Mesenchymal stem cell (in vitro differentiated cells and primary cell): ENCODE data around the gene TRHDE.

Experiments used
- DNase-seq: peaks from one replicate; pipeline ENCODE4 v3.0.0-alpha.2; 2013
- H2AFZ ChIP-seq: one replicate; pipeline ENCODE4 v1.6.1; 2013; ENCODE audit warnings: low read depth, mild to moderate bottlenecking, control low read depth, inconsistent platforms, low read length, moderate library complexity
- H2AK5ac ChIP-seq: 2 replicates; pipeline ENCODE4 v1.6.1; 2013; ENCODE audit warnings: low read length, moderate library complexity, mild to moderate bottlenecking, inconsistent platforms; ENCODE audit not compliant: severe bottlenecking
- H2BK120ac ChIP-seq: one replicate; pipeline ENCODE4 v1.6.1; 2013; ENCODE audit warnings: low read depth, mild to moderate bottlenecking, inconsistent platforms, low read length, moderate library complexity
- H2BK12ac ChIP-seq, 2 experiments: one replicate each; pipeline ENCODE4 v1.6.1; 2013; ENCODE audit warnings: inconsistent platforms in 2 of 2, low read length in 2 of 2, mild to moderate bottlenecking in 2 of 2, moderate library complexity in 2 of 2, control low read depth in 1 of 2
- H2BK15ac ChIP-seq: one replicate; pipeline ENCODE4 v1.6.1; 2013; ENCODE audit warnings: mild to moderate bottlenecking, low read depth, inconsistent platforms; ENCODE audit not compliant: poor library complexity, severe bottlenecking
- H2BK5ac ChIP-seq: 2 replicates; pipeline ENCODE4 v1.6.1; 2013; ENCODE audit warnings: low read depth, mild to moderate bottlenecking, low read length, control low read depth, inconsistent platforms; ENCODE audit not compliant: poor library complexity, severe bottlenecking
- H3K14ac ChIP-seq, 2 experiments: one replicate each; pipeline ENCODE4 v1.6.1; 2013; ENCODE audit warnings: inconsistent platforms in 2 of 2, low read length in 2 of 2, control low read depth in 1 of 2, mild to moderate bottlenecking in 1 of 2, moderate library complexity in 1 of 2
- H3K18ac ChIP-seq, 2 experiments: one replicate each; pipeline ENCODE4 v1.6.1; 2013; ENCODE audit warnings: inconsistent platforms in 2 of 2, low read length in 2 of 2, control low read depth in 1 of 2, low read depth in 1 of 2, mild to moderate bottlenecking in 1 of 2
- H3K23ac ChIP-seq, 2 experiments: one replicate each; pipeline ENCODE4 v1.6.1; 2013; ENCODE audit warnings: inconsistent platforms in 2 of 2, low read length in 2 of 2, mild to moderate bottlenecking in 2 of 2, moderate library complexity in 2 of 2, control low read depth in 1 of 2
- H3K27ac ChIP-seq: 2 replicates; pipeline ENCODE4 v1.5.1; 2013; ENCODE audit warnings: mild to moderate bottlenecking, moderate library complexity, low read length, control low read depth, inconsistent platforms; ENCODE audit not compliant: poor library complexity, severe bottlenecking
- H3K27me3 ChIP-seq, 2 experiments: 2 replicates each; pipeline versions ENCODE4 v1.6.1 to v1.7.0; 2013; ENCODE audit warnings: low read length in 2 of 2, mild to moderate bottlenecking in 2 of 2, moderate library complexity in 2 of 2, control low read depth in 1 of 2, inconsistent platforms in 1 of 2; ENCODE audit not compliant: control insufficient read depth in 1 of 2, insufficient read depth in 1 of 2
- H3K36me3 ChIP-seq, 2 experiments: 2 replicates each; pipeline versions ENCODE4 v1.6.1 to v1.7.0; 2013; ENCODE audit warnings: low read length in 2 of 2, control low read depth in 1 of 2, inconsistent platforms in 1 of 2, low read depth in 1 of 2, mild to moderate bottlenecking in 1 of 2; ENCODE audit not compliant: insufficient read depth in 2 of 2, control insufficient read depth in 1 of 2
- H3K4ac ChIP-seq, 2 experiments: one replicate each; pipeline ENCODE4 v1.6.1; 2013; ENCODE audit warnings: inconsistent platforms in 2 of 2, low read length in 2 of 2, mild to moderate bottlenecking in 2 of 2, moderate library complexity in 2 of 2, control low read depth in 1 of 2, low read depth in 1 of 2
- H3K4me1 ChIP-seq: 2 replicates; pipeline ENCODE4 v1.6.1; 2013; ENCODE audit warnings: low read depth, low read length, control low read depth; ENCODE audit not compliant: control insufficient read depth, insufficient read depth
- H3K4me2 ChIP-seq: 2 replicates; pipeline ENCODE4 v1.6.1; 2013; ENCODE audit warnings: low read length, mild to moderate bottlenecking, inconsistent platforms; ENCODE audit not compliant: poor library complexity, severe bottlenecking
- H3K4me3 ChIP-seq, 2 experiments: 2 replicates each; pipeline versions ENCODE4 v1.5.1 to v1.7.0; 2013; ENCODE audit warnings: low read length in 2 of 2, mild to moderate bottlenecking in 2 of 2, control low read depth in 1 of 2, low read depth in 1 of 2; ENCODE audit not compliant: insufficient read depth in 1 of 2
- H3K79me1 ChIP-seq: replicated peaks from 2 replicates; pipeline ENCODE4 v1.6.1; 2013; ENCODE audit warnings: mild to moderate bottlenecking, control low read depth, low read length, inconsistent platforms; ENCODE audit not compliant: poor library complexity, severe bottlenecking
- H3K9ac ChIP-seq: 2 replicates; pipeline ENCODE4 v1.7.0; 2013; ENCODE audit warnings: mild to moderate bottlenecking, low read length, moderate library complexity
- H3K9me3 ChIP-seq: 2 replicates; pipeline ENCODE4 v1.7.0; 2013; ENCODE audit warnings: mild to moderate bottlenecking, low read length; ENCODE audit not compliant: control insufficient read depth
- H4K8ac ChIP-seq: one replicate; pipeline ENCODE4 v1.6.1; 2013; ENCODE audit warnings: inconsistent platforms, mild to moderate bottlenecking, low read length, moderate library complexity
- H4K91ac ChIP-seq: one replicate; pipeline ENCODE4 v1.6.1; 2013; ENCODE audit warnings: mild to moderate bottlenecking, low read length, inconsistent platforms
- WGBS: methylation state at CpG from one replicate; pipeline ENCODE4 v1.1.7; 2013; ENCODE audit warnings: mixed read lengths; 5-methylcytosine and 5-hydroxymethylcytosine counted together

The TRHDE gene

GRCh38 chr12:72442217-72442616 lies 170.0 kb downstream of the TRHDE start:
- no peaks in the 10 kb centered on the region for H3K4me1 ChIP-seq
- no peak overlapping the region for H2AK5ac ChIP-seq
- no peak overlapping the region for H3K9ac ChIP-seq
- no peak overlapping the region for H3K4ac ChIP-seq
- WGBS = 93% methylated on average over 2 of the region's 2 CpGs
- H4K91ac ChIP-seq = no peak overlapping the region
- H3K4me3 ChIP-seq = no peak overlapping the region
- no peak overlapping the region for H3K18ac ChIP-seq
- no peak for DNase-seq
- no peak overlapping the region for H2BK12ac ChIP-seq
- no peak overlapping the region for H3K14ac ChIP-seq
- H2BK120ac ChIP-seq = no peak overlapping the region
- peaks cover 13% of the 10 kb centered on the region for H3K9me3 ChIP-seq
- H2BK5ac ChIP-seq = no peak overlapping the region
- H3K23ac ChIP-seq = no peak overlapping the region
- no peak overlapping the region for H3K27ac ChIP-seq
- no peak overlapping the region for H4K8ac ChIP-seq
- no peak overlapping the region for H2AFZ ChIP-seq
- no peak overlapping the region for H2BK15ac ChIP-seq
- no peaks in the 10 kb centered on the region for H3K79me1 ChIP-seq
- no peaks in the 10 kb centered on the region for H3K36me3 ChIP-seq
- H3K4me2 ChIP-seq = no peak overlapping the region
- no peaks in the 10 kb centered on the region for H3K27me3 ChIP-seq

- Histone ChIP-seq H2AK5ac (no peak overlapping the region), H2AFZ (no peak overlapping the region), H3K23ac (no peak overlapping the region), H2BK120ac (no peak overlapping the region), H3K4me2 (no peak overlapping the region), H2BK12ac (no peak overlapping the region), H3K9ac (no peak overlapping the region), H3K18ac (no peak overlapping the region), H3K27me3 (no peaks in the 10 kb centered on the region), H2BK5ac (no peak overlapping the region), H4K91ac (no peak overlapping the region), H3K9me3 (peaks cover 7% of the 10 kb centered on the region), H3K14ac (no peak overlapping the region), H3K36me3 (no peaks in the 10 kb centered on the region), H3K4me1 (no peaks in the 10 kb centered on the region), H3K4ac (no peak overlapping the region), H3K79me1 (no peaks in the 10 kb centered on the region), H2BK15ac (no peak overlapping the region), H3K27ac (no peak overlapping the region), H3K4me3 (no peak overlapping the region), H4K8ac (no peak overlapping the region)
- DNase-seq = no peak
Measured at GRCh38 chr12:72444125-72444524, 172.0 kb downstream of the TRHDE start.

- H3K4me3 ChIP-seq = no peak overlapping the region
- H3K4me1 ChIP-seq = no peaks in the 10 kb centered on the region
- no peak overlapping the region for H3K9ac ChIP-seq
- no peak overlapping the region for H2BK15ac ChIP-seq
- no peak overlapping the region for H3K14ac ChIP-seq
- H2AFZ ChIP-seq = no peak overlapping the region
- H3K27ac ChIP-seq = no peak overlapping the region
- H2BK12ac ChIP-seq = no peak overlapping the region
- H3K9me3 ChIP-seq = peaks cover 6% of the 10 kb centered on the region
- no peak overlapping the region for H4K8ac ChIP-seq
- H2BK120ac ChIP-seq = no peak overlapping the region
- 95% methylated on average over 2 of the region's 2 CpGs for WGBS
- H3K18ac ChIP-seq = no peak overlapping the region
- no peak for DNase-seq
- no peak overlapping the region for H2BK5ac ChIP-seq
- no peak overlapping the region for H2AK5ac ChIP-seq
- H4K91ac ChIP-seq = no peak overlapping the region
- H3K36me3 ChIP-seq = no peaks in the 10 kb centered on the region
- no peaks in the 10 kb centered on the region for H3K27me3 ChIP-seq
- no peak overlapping the region for H3K4me2 ChIP-seq
- H3K79me1 ChIP-seq = no peaks in the 10 kb centered on the region
- H3K23ac ChIP-seq = no peak overlapping the region
- H3K4ac ChIP-seq = no peak overlapping the region
Measured at GRCh38 chr12:72444566-72444965, 172.4 kb downstream of the TRHDE start.

GRCh38 chr12:72448089-72448488 lies 175.9 kb downstream of the TRHDE start:
- Histone ChIP-seq H3K79me1 (no peaks in the 10 kb centered on the region), H3K4me2 (no peak overlapping the region), H3K9ac (no peak overlapping the region), H4K8ac (no peak overlapping the region), H2BK12ac (no peak overlapping the region), H4K91ac (no peak overlapping the region), H2AK5ac (no peak overlapping the region), H2BK15ac (no peak overlapping the region), H3K4me3 (no peak overlapping the region), H2BK5ac (no peak overlapping the region), H3K14ac (no peak overlapping the region), H3K27me3 (no peaks in the 10 kb centered on the region), H3K4me1 (no peaks in the 10 kb centered on the region), H2AFZ (no peak overlapping the region), H3K4ac (no peak overlapping the region), H3K23ac (no peak overlapping the region), H2BK120ac (no peak overlapping the region), H3K18ac (no peak overlapping the region), H3K27ac (no peak overlapping the region), H3K9me3 (peaks cover 5% of the 10 kb centered on the region), H3K36me3 (no peaks in the 10 kb centered on the region)
- WGBS = no CpG with 5 or more reads among the region's 1 CpG
- peak; percentile 13 for DNase-seq
